Activated CD8-positive, alpha-beta memory T cell treated with anti-CD3 and anti-CD28 coated beads for 36 hours (primary cell): ENCODE results near the gene C1orf35. TPM values are rescaled to one million over a fixed set of nuclear protein-coding genes. Genes with fewer than 3 reads are reported as not detected.

Experiments used
- CTCF ChIA-PET: fragments of 350-600 bp; sonication (Branson Sonifier 250); formaldehyde crosslinking; loops from one replicate; lab custom pipeline; 2021; ENCODE audit warnings: antibody characterized with exemption; lab: Charles Lee
- POLR2A ChIA-PET: fragments of 350-600 bp; sonication (Branson Sonifier 250); formaldehyde crosslinking; loops from one replicate; lab custom pipeline; 2021; ENCODE audit warnings: antibody characterized with exemption; lab: Charles Lee
- total RNA-seq, 2 experiments: library from RNA; stranded (reverse); gene quantifications; one replicate each; pipeline ENCODE4 v1.2.3, GENCODE V29; 2021

Gene C1orf35
- total RNA-seq, 2 experiments from 2014 or later, result 25.7 to 27.6 TPM

- POLR2A ChIA-PET, result no interaction called here
- CTCF ChIA-PET, result interaction anchor here (0.9 to 1.9 kb wide), 2 partner anchors 13 to 21 kb away, joined by 4 to 11 read pairs; partner anchors contain the start of gene IBA57
Measured at GRCh38 chr1:228144193-228144992, 41.3 kb upstream of the C1orf35 start.

- ChIA-PET CTCF (interaction anchor here (0.6 to 2.3 kb wide), 4 partner anchors 12 to 315 kb away, joined by 3 to 11 read pairs (median 8); partner anchors contain the start of gene IBA57), POLR2A (interaction anchor here (0.6 to 0.8 kb wide), 2 partner anchors 19 to 22 kb away, joined by 3 to 4 read pairs; partner anchors contain the start of gene IBA57)
Measured at GRCh38 chr1:228143480-228144192, 40.5 kb upstream of the C1orf35 start.

- POLR2A ChIA-PET, result interaction anchor here (0.8 kb wide), 1 partner anchor 19 kb away, joined by 3 read pairs; no protein-coding TSS in a partner anchor
- CTCF ChIA-PET, result interaction anchor here (1.7 to 2.3 kb wide), 2 partner anchors 9 to 22 kb away, joined by 4 to 11 read pairs; partner anchors contain the start of gene IBA57
Measured at GRCh38 chr1:228142701-228143136, 39.6 kb upstream of the C1orf35 start.

- ChIA-PET POLR2A (interaction anchor here (0.6 to 0.9 kb wide), 2 partner anchors 334 to 376 kb away, joined by 3 to 4 read pairs; no protein-coding TSS in a partner anchor), CTCF (interaction anchor here (1.2 to 2.3 kb wide), 3 partner anchors 10 to 23 kb away, joined by 3 to 11 read pairs (median 4); partner anchors contain the start of gene IBA57)
Measured at GRCh38 chr1:228142155-228142691, 39.1 kb upstream of the C1orf35 start.

- CTCF ChIA-PET, result interaction anchor here (1.2 to 2.3 kb wide), 4 partner anchors 11 to 24 kb away, joined by 3 to 11 read pairs (median 6); partner anchors contain the start of gene IBA57
- POLR2A ChIA-PET, result interaction anchor here (0.6 to 0.9 kb wide), 2 partner anchors 335 to 375 kb away, joined by 3 to 4 read pairs; no protein-coding TSS in a partner anchor
Measured at GRCh38 chr1:228141226-228142044, 38.3 kb upstream of the C1orf35 start.

- ChIA-PET CTCF (interaction anchor here (1.3 to 1.8 kb wide), 2 partner anchors 24 to 73 kb away, joined by 3 to 8 read pairs; no protein-coding TSS in a partner anchor), POLR2A (interaction anchor here (0.8 to 1.9 kb wide), 5 partner anchors 16 to 261 kb away, joined by 3 to 13 read pairs (median 4); partner anchors contain the start of gene IBA57)
Measured at GRCh38 chr1:228140724-228141225, 37.6 kb upstream of the C1orf35 start.

GRCh38 chr1:228139931-228140723 lies 37.0 kb upstream of the C1orf35 start, which contains the start of gene GUK1:
Gene GUK1 (plus strand): TSS chr1:228140279. CDS start chr1:228140303, 24 bp downstream.
- ChIA-PET POLR2A (interaction anchor here (0.8 to 1.9 kb wide), 5 partner anchors 17 to 262 kb away, joined by 3 to 13 read pairs (median 4); partner anchors contain the start of gene IBA57), CTCF (interaction anchor here (1.3 to 1.8 kb wide), 2 partner anchors 25 to 74 kb away, joined by 3 to 8 read pairs; no protein-coding TSS in a partner anchor)

- CTCF ChIA-PET, result interaction anchor here (1.3 to 1.8 kb wide), 3 partner anchors 9 to 75 kb away, joined by 3 to 8 read pairs (median 5); no protein-coding TSS in a partner anchor
- POLR2A ChIA-PET, result interaction anchor here (1.9 kb wide), 1 partner anchor 26 kb away, joined by 13 read pairs; the partner anchor contains the start of gene IBA57
Measured at GRCh38 chr1:228139406-228139930, 36.3 kb upstream of the C1orf35 start.

- ChIA-PET POLR2A (interaction anchor here (1.2 kb wide), 1 partner anchor 30 kb away, joined by 3 read pairs; no protein-coding TSS in a partner anchor), CTCF (interaction anchor here (0.6 to 2.2 kb wide), 3 partner anchors 11 to 138 kb away, joined by 3 to 5 read pairs (median 5); partner anchors contain the start of gene IBA57)
Measured at GRCh38 chr1:228136901-228137300, 33.8 kb upstream of the C1orf35 start.

- POLR2A ChIA-PET, result no interaction called here
- CTCF ChIA-PET, result interaction anchor here (0.6 to 1.4 kb wide), 2 partner anchors 33 to 1105 kb away, joined by 3 to 5 read pairs; no protein-coding TSS in a partner anchor
Measured at GRCh38 chr1:228134591-228134990, 31.5 kb upstream of the C1orf35 start.

- ChIA-PET CTCF (interaction anchor here (1.6 to 2.6 kb wide), 4 partner anchors 13 to 82 kb away, joined by 4 to 22 read pairs (median 9); partner anchors contain the start of gene IBA57), POLR2A (no interaction called here)
Measured at GRCh38 chr1:228131766-228132165, 28.6 kb upstream of the C1orf35 start.

- ChIA-PET CTCF (no interaction called here), POLR2A (no interaction called here)
Measured at GRCh38 chr1:228125185-228125584, 22.1 kb upstream of the C1orf35 start.

- ChIA-PET POLR2A (interaction anchor here (0.6 kb wide), 1 partner anchor 335 kb away, joined by 3 read pairs; no protein-coding TSS in a partner anchor), CTCF (no interaction called here)
Measured at GRCh38 chr1:228123505-228123904, 20.4 kb upstream of the C1orf35 start.

- CTCF ChIA-PET, result interaction anchor here (1.0 kb wide), 1 partner anchor 8 kb away, joined by 3 read pairs; no protein-coding TSS in a partner anchor
- POLR2A ChIA-PET, result interaction anchor here (0.6 kb wide), 1 partner anchor 336 kb away, joined by 3 read pairs; no protein-coding TSS in a partner anchor
Measured at GRCh38 chr1:228122921-228123441, 19.9 kb upstream of the C1orf35 start.

GRCh38 chr1:228120857-228121489 lies 17.8 kb upstream of the C1orf35 start:
- ChIA-PET CTCF (no interaction called here), POLR2A (no interaction called here)
